ENCODE results near the gene HVCN1.

GRCh38 chr12:110726708-110727369 is 37.9 kb upstream of the HVCN1 start:
- no peak for TF ChIP-seq EP300 (IDR thresholded peaks at IDR 0.05)
- no peak for TF ChIP-seq CTCF (IDR thresholded peaks at IDR 0.05)
- no peak for TF ChIP-seq ESRRA (IDR thresholded peaks at IDR 0.05; ENCODE audit: borderline replicate concordance, low read length)
- TF ChIP-seq POLR2A (IDR thresholded peaks at IDR 0.05; ENCODE audit: low read length): no peak
- TF ChIP-seq BHLHE40 (IDR thresholded peaks at IDR 0.05; ENCODE audit: low read depth, low read length): no peak
- TF ChIP-seq REST (IDR thresholded peaks at IDR 0.05): no peak
- no peak for TF ChIP-seq MYC (IDR thresholded peaks at IDR 0.05; ENCODE audit: borderline replicate concordance, low read length)
- TF ChIP-seq ZC3H11A (IDR thresholded peaks at IDR 0.05): no peak
- no peak for TF ChIP-seq RFX5 (IDR thresholded peaks at IDR 0.05)
- TF ChIP-seq POLR2AphosphoS2 (conservative IDR thresholded peaks at IDR 0.05; ENCODE audit: low read length): no peak
- TF ChIP-seq CHD2 (IDR thresholded peaks at IDR 0.05; ENCODE audit: low read length, partially characterized antibody): no peak
- TF ChIP-seq CHD4 (IDR thresholded peaks at IDR 0.05; ENCODE audit: borderline replicate concordance): no peak
- TF ChIP-seq FOSL2 (IDR thresholded peaks at IDR 0.05): no peak
- TF ChIP-seq FOSL2 (CRISPR knock-in tag; IDR thresholded peaks at IDR 0.05): no peak
